AG04450 (cell line): Measurements from ENCODE around the gene RPL18A. TPM values are rescaled to one million over a fixed set of nuclear protein-coding genes. Genes with fewer than 3 reads are reported as not detected.

Experiments
- CTCF ChIA-PET: fragments of 300-600, 350-600 bp; formaldehyde crosslinking; extraction: SDS; loops from one replicate; lab custom pipeline; 2022; ENCODE audit warnings: antibody characterized with exemption, inconsistent platforms; lab: Charles Lee
- POLR2A ChIA-PET: fragments of 350-600 bp; formaldehyde crosslinking; extraction: SDS; loops from one replicate; lab custom pipeline; 2021; ENCODE audit warnings: antibody characterized with exemption, inconsistent platforms; lab: Yijun Ruan, JAX
- DNase-seq: peaks from one replicate; pipeline ENCODE4 v3.0.0-alpha.2; 2011; ENCODE audit warnings: low read depth, low spot score
- H3K27ac ChIP-seq: one replicate; pipeline ENCODE4 v1.5.1; 2012; ENCODE audit warnings: low read depth, low read length, control low read depth
- H3K27me3 ChIP-seq: one replicate; pipeline ENCODE4 v1.6.0; 2012; ENCODE audit warnings: low read length; ENCODE audit not compliant: control insufficient read depth, insufficient read depth
- H3K4me3 ChIP-seq: 2 replicates; pipeline ENCODE4 v1.5.1; 2011; ENCODE audit warnings: mild to moderate bottlenecking, low read depth, low read length, control low read depth
- H3K9me3 ChIP-seq: 2 replicates; pipeline ENCODE4 v1.5.1; 2012; ENCODE audit warnings: low read length; ENCODE audit not compliant: control insufficient read depth, insufficient read depth
- CTCF ChIP-seq: IDR thresholded peaks from 2 replicates; pipeline ENCODE4 v1.5.1; 2011; ENCODE audit warnings: low read depth, low read length, control low read depth, inconsistent platforms
- polyA plus RNA-seq: library from polyadenylated mRNA; depleted of rRNA; stranded (reverse); fragments of >200 nt; gene quantifications from 2 replicates; pipeline ENCODE4 v1.2.3, GENCODE V29; 2011

Gene RPL18A
- polyA plus RNA-seq, 1 experiment, result 890 TPM

GRCh38 chr19:17893766-17894165, 34.1 kb downstream of the RPL18A start:
- DNase-seq, result no peak
- peaks cover 2% of the 10 kb centered on the region for H3K27me3 ChIP-seq
- no peaks in the 10 kb centered on the region for H3K9me3 ChIP-seq
- CTCF ChIA-PET, result no interaction called here
- POLR2A ChIA-PET, result no interaction called here
- H3K4me3 ChIP-seq, result no peak overlapping the region
- H3K27ac ChIP-seq, result no peak overlapping the region
- TF ChIP-seq CTCF, result no peak

- Histone ChIP-seq H3K27ac (no peak overlapping the region), H3K4me3 (no peak overlapping the region), H3K27me3 (peaks cover 4% of the 10 kb centered on the region), H3K9me3 (peaks cover under 1% of the 10 kb centered on the region)
- CTCF ChIA-PET, result no interaction called here
- DNase-seq, result peak; percentile 13
- POLR2A ChIA-PET, result no interaction called here
- TF ChIP-seq CTCF, result no peak
Observed at GRCh38 chr19:17902701-17903100, 43.0 kb downstream of the RPL18A start.

- H3K27me3 ChIP-seq, result no peaks in the 10 kb centered on the region
- peaks cover 8% of the 10 kb centered on the region for H3K9me3 ChIP-seq
- TF ChIP-seq CTCF, result no peak
- no peak for DNase-seq
- ChIA-PET POLR2A (no interaction called here), CTCF (no interaction called here)
- no peak overlapping the region for H3K4me3 ChIP-seq
- no peak overlapping the region for H3K27ac ChIP-seq
Observed at GRCh38 chr19:17908244-17908643, 48.5 kb downstream of the RPL18A start.

- CTCF ChIA-PET, result interaction anchor here (0.7 kb wide), 2 partner anchors 24 to 50 kb away, joined by 3 to 5 read pairs; partner anchors contain the start of genes CCDC124 and RPL18A
- no peak for DNase-seq
- POLR2A ChIA-PET, result no interaction called here
- Histone ChIP-seq H3K9me3 (peaks cover 17% of the 10 kb centered on the region), H3K27me3 (no peaks in the 10 kb centered on the region), H3K4me3 (no peak overlapping the region), H3K27ac (no peak overlapping the region)
- no peak for TF ChIP-seq CTCF
Observed at GRCh38 chr19:17909003-17909732, 49.5 kb downstream of the RPL18A start.

- Histone ChIP-seq H3K9me3 (peaks cover 17% of the 10 kb centered on the region), H3K4me3 (no peak overlapping the region), H3K27ac (no peak overlapping the region), H3K27me3 (no peaks in the 10 kb centered on the region)
- no peak for DNase-seq
- ChIA-PET POLR2A (no interaction called here), CTCF (interaction anchor here (1.1 kb wide), 1 partner anchor 127 kb away, joined by 3 read pairs; no protein-coding TSS in a partner anchor)
- no peak for TF ChIP-seq CTCF
Observed at GRCh38 chr19:17910791-17911360, 51.2 kb downstream of the RPL18A start.
